Measurements from ENCODE around the gene CHST5. TPM values are rescaled to one million over a fixed set of nuclear protein-coding genes. Genes with fewer than 3 reads are reported as not detected.

The CHST5 gene
- total RNA-seq (0.29 TPM in 1 of 2 replicates, not detected in the other), polyA plus RNA-seq (0.16 and 0.23 TPM in 2 replicates), polyA minus RNA-seq (0.25 and 0.29 TPM in 2 replicates), Bru-seq, nascent RNA (percentile 29 among the genes with signal in this experiment), BruChase-seq, experiment 1, labeled RNA remaining after a 6-hour chase (not detected), BruChase-seq, experiment 2, labeled RNA remaining after a 2-hour chase (percentile 23 among the genes with signal in this experiment)
- polyA plus RNA-seq (2011; cell fraction: cytosol; rRNA removed), result 0.01 TPM in 1 of 2 replicates, not detected in the other
- 0.31 and 0.40 TPM in 2 replicates for polyA plus RNA-seq (2011; cell fraction: nucleus; rRNA removed)
- polyA plus RNA-seq (2012), result 0.16 TPM in 1 of 2 replicates, not detected in the other
- not detected for polyA minus RNA-seq (2011; cell fraction: cytosol; rRNA and poly(A)+ RNA removed)
- polyA minus RNA-seq (2011; cell fraction: nucleus; rRNA and poly(A)+ RNA removed), result not detected in 2 replicates
- long read RNA-seq, result 0 reads

- ChIA-PET CTCF (interaction anchor here (1.6 to 2.2 kb wide), 2 partner anchors 15 to 19 kb away, joined by 4 to 16 read pairs; no protein-coding TSS in a partner anchor), POLR2A (no interaction called here)
- Histone ChIP-seq H4K20me1 (replicated peaks; ENCODE audit: control insufficient read depth, extremely low read depth, insufficient read depth, low read length) (no peaks in the 10 kb centered on the region), H3K36me3 (ENCODE audit: control insufficient read depth in 2 of 2, extremely low read depth in 1 of 2, insufficient read depth in 2 of 2, low read length in 2 of 2) (no peaks in the 10 kb centered on the region), H3K79me2 (ENCODE audit: control insufficient read depth, insufficient read depth, low read length) (no peaks in the 10 kb centered on the region), H3K9me3 (replicated peaks; ENCODE audit: control insufficient read depth, insufficient read depth, low read length) (no peaks in the 10 kb centered on the region), H3K9me1 (replicated peaks; ENCODE audit: control insufficient read depth, extremely low read depth, insufficient read depth, low read length) (no peaks in the 10 kb centered on the region), H2AFZ (ENCODE audit: low read depth, low read length) (no peak within 1 kb of the TSS), H3K27ac (ENCODE audit: insufficient read depth, low read depth, low read length) (no peak within 1 kb of the TSS), H3K27me3 (ENCODE audit: control insufficient read depth in 2 of 2, insufficient read depth in 2 of 2, low read length in 2 of 2) (no peaks in the 10 kb centered on the region), H3K9ac (replicated peaks; ENCODE audit: extremely low read depth, insufficient read depth, low read length) (no peak within 1 kb of the TSS), H3K4me2 (ENCODE audit: insufficient read depth, low read length) (no peak within 1 kb of the TSS), H3K4me1 (ENCODE audit: control insufficient read depth, extremely low read depth, insufficient read depth, low read length) (no peaks in the 10 kb centered on the region), H3K4me3 (replicated peaks in 1 of 3; ENCODE audit: insufficient read depth in 1 of 3, low read depth in 1 of 3, low read length in 3 of 3) (no peak within 1 kb of the TSS)
- DNase-seq (ENCODE audit: low read depth, low spot score) (no peak), FAIRE-seq (no peak)
- dilution Hi-C loops (cut with MboI; ENCODE audit: extremely low pct_ligation_motif_present, low sequenced_read_pairs), result no loop called here
- TF ChIP-seq MAX (IDR thresholded peaks at IDR 0.05; ENCODE audit: insufficient read depth, insufficient read length) (no peak), POLR2A (IDR thresholded peaks at IDR 0.05; ENCODE audit: low read depth, low read length) (no peak), JUN (IDR thresholded peaks at IDR 0.05; ENCODE audit: borderline replicate concordance, insufficient read depth, insufficient read length, low read depth) (no peak), CTCF (IDR thresholded peaks at IDR 0.05; ENCODE audit: extremely low read depth in 1 of 2, insufficient read depth in 1 of 2, low read depth in 1 of 2, low read length in 2 of 2) (no peak), EZH2 (IDR thresholded peaks at IDR 0.05; ENCODE audit: borderline replicate concordance, low read depth, low read length, severe bottlenecking) (no peak), MYC (IDR thresholded peaks at IDR 0.05; ENCODE audit: low read depth, low read length) (no peak), GATA2 (IDR thresholded peaks at IDR 0.05; ENCODE audit: insufficient read depth, insufficient read length, low read depth, low read length) (no peak), POLR2AphosphoS5 (IDR thresholded peaks at IDR 0.05; ENCODE audit: insufficient read depth, low read depth, low read length) (no peak), FOS (IDR thresholded peaks at IDR 0.05; ENCODE audit: borderline replicate concordance, insufficient read depth, low read length) (no peak)
- no TSS peak for BruUV-seq (replicated peaks)
- intact Hi-C loops (cut with micrococcal nuclease), result no loop called here
Measured at GRCh38 chr16:75535901-75536300, at the start of gene CHST5. TSS of gene CHST5 (minus strand) at chr16:75536108. CDS start at chr16:75530384, 5,724 bp downstream.
